Measurements from ENCODE around the gene TOP3B. TPM values are rescaled to one million over a fixed set of nuclear protein-coding genes. Genes with fewer than 3 reads are reported as not detected.
A peak's percentile ranks its signal among the peaks of the same experiment; 100 is the strongest.

TOP3B gene
- total and polyA plus RNA-seq, 9 of the 15 experiments (the other 6 are each of a cell fraction or from before 2014, with no cell fraction given), result 3.0 to 188 (median 112) TPM

GRCh38 chr22:21966643-21967516 lies 15.7 kb downstream of the TOP3B start (continued):
- TF ChIP-seq E4F1 (CRISPR knock-in tag; IDR thresholded peaks at IDR 0.05; ENCODE audit: borderline replicate concordance) (no peak), ZNF347 (CRISPR knock-in tag; IDR thresholded peaks at IDR 0.05; ENCODE audit: low read depth) (no peak), RAD51 (IDR thresholded peaks at IDR 0.05; ENCODE audit: borderline replicate concordance, low read depth) (no peak), TEAD4 (IDR thresholded peaks at IDR 0.05; ENCODE audit: low read length) (no peak; the same call in 1 of the 2 replicates), TEAD4 (CRISPR knock-in tag; IDR thresholded peaks at IDR 0.05; ENCODE audit: borderline replicate concordance) (peak; percentile 73; the same call in 1 of the 2 replicates), RFX7 (CRISPR knock-in tag; IDR thresholded peaks at IDR 0.05) (no peak), MYNN (IDR thresholded peaks at IDR 0.05) (no peak), MYNN (CRISPR knock-in tag; IDR thresholded peaks at IDR 0.05) (no peak), HBP1 (CRISPR knock-in tag; IDR thresholded peaks at IDR 0.05) (peak; percentile 30; the same call in 1 of the 2 replicates), XRCC3 (IDR thresholded peaks at IDR 0.05) (no peak), IRF2 (CRISPR knock-in tag; IDR thresholded peaks at IDR 0.05) (no peak), ZMIZ1 (IDR thresholded peaks at IDR 0.05; ENCODE audit: low read depth in 2 of 2, low read length in 2 of 2) (no peak), HDAC8 (tag; IDR thresholded peaks at IDR 0.05) (no peak), HCFC1 (IDR thresholded peaks at IDR 0.05; ENCODE audit: low read depth, low read length) (no peak), NFRKB (IDR thresholded peaks at IDR 0.05; ENCODE audit: low read depth) (no peak), MTF1 (CRISPR knock-in tag; IDR thresholded peaks at IDR 0.05; ENCODE audit: borderline replicate concordance) (no peak), MECOM (CRISPR knock-in tag; IDR thresholded peaks at IDR 0.05) (no peak), FOXA3 (CRISPR knock-in tag; conservative IDR thresholded peaks at IDR 0.05 in 1 of 2, IDR thresholded peaks at IDR 0.05 in 1 of 2) (peak in 1 of 2 experiments; percentile 30; a peak in 1 of 4 replicates), STAG1 (CRISPR knock-in tag; IDR thresholded peaks at IDR 0.05; ENCODE audit: borderline replicate concordance) (peak; percentile 7; the same call in 1 of the 2 replicates)
